HCT116 (cell line): ENCODE measurements around the gene PRSS2. TPM values are rescaled to one million over a fixed set of nuclear protein-coding genes. Genes with fewer than 3 reads are reported as not detected.

ENCODE experiments used
- ATAC-seq: fragments of 200-7000 bp; cut with Tn5 transposase; 2 replicates; pipeline ENCODE4 v1.9.1; 2020; ENCODE audit warnings: mild to moderate bottlenecking, moderate library complexity
- BruUV-seq: library from RNA; stranded (reverse); fragments of 400-500 nt; replicated peaks from 2 replicates; lab custom pipeline; 2021; lab: Mats Ljungman, UMichigan
- CTCF ChIA-PET: fragments of 300-600 bp; sonication (Branson Sonifier 250); formaldehyde crosslinking; loops from one replicate; lab custom pipeline; 2021; ENCODE audit warnings: antibody characterized with exemption; lab: Charles Lee
- POLR2A ChIA-PET: fragments of 300-600, 350-600 bp; sonication (Branson Sonifier 250); formaldehyde crosslinking; loops from one replicate; lab custom pipeline; 2021; ENCODE audit warnings: antibody characterized with exemption; lab: Charles Lee
- RAD21 ChIA-PET, 2 experiments: fragments of 300-600 bp; sonication (Branson Sonifier 250); formaldehyde crosslinking; loops; one replicate each; lab custom pipeline; 2023; ENCODE audit warnings: low total read pairs in 2 of 2; ENCODE audit not compliant: uncharacterized antibody in 2 of 2, unreplicated experiment in 2 of 2, low non-redundant PET in 1 of 2; lab: Charles Lee
- DNase-seq: peaks from one replicate; pipeline ENCODE4 v3.0.0-alpha.2; 2010; ENCODE audit warnings: low read depth, low spot score
- H2AFZ ChIP-seq: fragments of 200-600 bp; shearing (Covaris generic), sonication (generic); 2 replicates; pipeline ENCODE4 v1.6.1; 2017; ENCODE audit warnings: low read depth, mixed run types, mixed read lengths, antibody characterized with exemption, low read length; ENCODE audit not compliant: poor library complexity, severe bottlenecking
- H3K27ac ChIP-seq: 2 replicates; pipeline ENCODE4 v1.5.1; 2012; ENCODE audit warnings: low read depth, low read length
- H3K27me3 ChIP-seq: fragments of 200-600 bp; sonication (generic); 2 replicates; pipeline ENCODE4 v1.6.1; 2016; ENCODE audit warnings: mixed run types, low read length, mixed read lengths; ENCODE audit not compliant: insufficient read depth
- H3K36me3 ChIP-seq, 2 experiments: fragments of 200-500 bp in 1 of 2; fragments of 200-600 bp in 1 of 2; sonication (Bioruptor generic) in 1 of 2; sonication (generic) in 1 of 2; 2 replicates each; pipeline versions ENCODE4 v1.5.1 to v1.6.1; 2014 to 2016; ENCODE audit warnings: low read length in 2 of 2, inconsistent platforms in 1 of 2, mixed read lengths in 1 of 2, mixed run types in 1 of 2; ENCODE audit not compliant: insufficient read depth in 2 of 2, control insufficient read depth in 1 of 2
- H3K4me1 ChIP-seq, 2 experiments: fragments of 200-600 bp in 1 of 2; sonication (generic) in 1 of 2; 2 replicates each; pipeline versions ENCODE4 v1.5.1 to v1.6.1; 2012 to 2017; ENCODE audit warnings: low read length in 2 of 2, inconsistent platforms in 1 of 2, mild to moderate bottlenecking in 1 of 2, mixed read lengths in 1 of 2, mixed run types in 1 of 2, moderate library complexity in 1 of 2; ENCODE audit not compliant: insufficient read depth in 2 of 2, control insufficient read depth in 1 of 2
- H3K4me2 ChIP-seq: fragments of 200-600 bp; sonication (generic); 2 replicates; pipeline ENCODE4 v1.6.1; 2017; ENCODE audit warnings: mixed run types, low read length, mixed read lengths
- H3K4me3 ChIP-seq, 2 experiments: fragments of 200-600 bp in 1 of 2; sonication (generic) in 1 of 2; replicated peaks in 1 of 2; 2 replicates each; pipeline ENCODE4 v1.5.1; 2011 to 2016; ENCODE audit warnings: low read length in 2 of 2, control low read depth in 1 of 2, low read depth in 1 of 2, mild to moderate bottlenecking in 1 of 2, mixed read lengths in 1 of 2, mixed run types in 1 of 2
- H3K79me2 ChIP-seq: fragments of 200-600 bp; sonication (generic); 2 replicates; pipeline ENCODE4 v1.6.1; 2017; ENCODE audit warnings: mild to moderate bottlenecking, mixed run types, low read length, moderate library complexity, mixed read lengths; ENCODE audit not compliant: insufficient read depth
- H3K9ac ChIP-seq: fragments of 200-600 bp; sonication (generic); 2 replicates; pipeline ENCODE4 v1.6.1; 2016; ENCODE audit warnings: low read length, mixed read lengths
- H3K9me2 ChIP-seq: fragments of 200-600 bp; sonication (generic), shearing (Covaris generic); 2 replicates; pipeline ENCODE4 v1.6.1; 2017; ENCODE audit warnings: mixed run types, mild to moderate bottlenecking, moderate library complexity; ENCODE audit not compliant: insufficient read depth
- H3K9me3 ChIP-seq, 2 experiments: fragments of 200-500 bp in 1 of 2; fragments of 200-600 bp in 1 of 2; sonication (Bioruptor generic) in 1 of 2; sonication (generic) in 1 of 2; 2 replicates each; pipeline ENCODE4 v1.6.1; 2014 to 2017; ENCODE audit warnings: low read length in 2 of 2, mixed read lengths in 2 of 2, inconsistent platforms in 1 of 2, low read depth in 1 of 2, mild to moderate bottlenecking in 1 of 2, mixed run types in 1 of 2, moderate library complexity in 1 of 2; ENCODE audit not compliant: control insufficient read depth in 1 of 2, insufficient read depth in 1 of 2
- H4K20me1 ChIP-seq: fragments of 200-600 bp; sonication (generic), shearing (Covaris generic); 2 replicates; pipeline ENCODE4 v1.6.1; 2017; ENCODE audit warnings: mixed run types, mild to moderate bottlenecking, moderate library complexity; ENCODE audit not compliant: insufficient read depth
- ATF3 ChIP-seq: IDR thresholded peaks from 2 replicates; pipeline ENCODE4 v1.6.1; 2012
- EGR1 ChIP-seq: IDR thresholded peaks from 2 replicates; pipeline ENCODE4 v1.6.1; 2012; ENCODE audit warnings: low read depth
- EZH2phosphoT487 ChIP-seq: fragments of 200-600 bp; IDR thresholded peaks from 2 replicates; pipeline ENCODE4 v1.6.1; 2018; ENCODE audit warnings: antibody characterized with exemption, borderline replicate concordance
- FOSL1 ChIP-seq: IDR thresholded peaks from 2 replicates; pipeline ENCODE4 v1.6.1; 2012; ENCODE audit warnings: low read depth
- SRF ChIP-seq: IDR thresholded peaks from 2 replicates; pipeline ENCODE4 v1.6.1; 2012; ENCODE audit warnings: low read depth
- TCF7L2 ChIP-seq: IDR thresholded peaks from 2 replicates; pipeline ENCODE4 v1.7.0; 2011; ENCODE audit warnings: borderline replicate concordance, inconsistent platforms; ENCODE audit not compliant: insufficient read depth, insufficient read length; ENCODE audit errors: extremely low read depth
- ZBTB33 ChIP-seq: IDR thresholded peaks from 2 replicates; pipeline ENCODE4 v1.6.1; 2011; ENCODE audit warnings: mild to moderate bottlenecking, low read length, moderate library complexity; ENCODE audit not compliant: insufficient replicate concordance; ENCODE audit errors: extremely low read depth
- ZNF274 ChIP-seq: fragments of 200-500 bp; sonication (Bioruptor generic); IDR thresholded peaks from 2 replicates; pipeline ENCODE4 v1.6.1; 2014; ENCODE audit warnings: mild to moderate bottlenecking, low read depth, low read length, inconsistent platforms
- intact Hi-C: fragments of 100-400 bp; cut with micrococcal nuclease; formaldehyde crosslinking; loops from 2 replicates; pipeline ENCODE4 v1.10.0; 2022
- total RNA-seq: library from RNA; stranded (reverse); gene quantifications from one replicate; pipeline ENCODE4 v1.2.1, GENCODE V29; 2021; ENCODE audit not compliant: unreplicated experiment

PRSS2 gene
- total RNA-seq, 1 experiment from 2014 or later = 36.8 TPM

- ChIA-PET RAD21 (no interaction called here), POLR2A (no interaction called here), CTCF (interaction anchor here (0.7 to 1.8 kb wide), 4 partner anchors 10 to 190 kb away, joined by 3 to 8 read pairs (median 3); no protein-coding TSS in a partner anchor)
- Histone ChIP-seq H3K4me1 (no peaks in the 10 kb centered on the region), H2AFZ (no peak overlapping the region), H3K4me2 (no peak overlapping the region), H3K27me3 (no peaks in the 10 kb centered on the region), H3K9me2 (no peaks in the 10 kb centered on the region), H3K4me3 (no peak overlapping the region), H3K9me3 (no peaks in the 10 kb centered on the region), H3K36me3 (no peaks in the 10 kb centered on the region), H3K27ac (no peak overlapping the region), H3K79me2 (no peaks in the 10 kb centered on the region), H4K20me1 (no peaks in the 10 kb centered on the region), H3K9ac (no peak overlapping the region)
- no TSS peak for BruUV-seq
- no peak for DNase-seq
- intact Hi-C loops = no loop called here
- no peak for ATAC-seq
- no peak for TF ChIP-seq EZH2phosphoT487
- no peak for TF ChIP-seq FOSL1
- TF ChIP-seq TCF7L2 = no peak
Observed at GRCh38 chr7:142793156-142793555, 22.4 kb downstream of the PRSS2 start.

- ChIA-PET RAD21 (no interaction called here), POLR2A (no interaction called here)
- intact Hi-C loops = no loop called here
- Histone ChIP-seq H3K27ac (no peak overlapping the region), H3K4me3 (no peak overlapping the region), H3K4me1 (no peaks in the 10 kb centered on the region), H2AFZ (no peak overlapping the region), H3K36me3 (no peaks in the 10 kb centered on the region), H3K27me3 (no peaks in the 10 kb centered on the region), H3K9me3 (no peaks in the 10 kb centered on the region), H3K79me2 (no peaks in the 10 kb centered on the region), H3K9me2 (no peaks in the 10 kb centered on the region)
- BruUV-seq = no TSS peak
- DNase-seq (no peak), ATAC-seq (no peak)
- no peak for TF ChIP-seq ZNF274
- no peak for TF ChIP-seq ATF3
- no peak for TF ChIP-seq SRF
- no peak for TF ChIP-seq EGR1
- no peak for TF ChIP-seq ZBTB33
- no peak for TF ChIP-seq EZH2phosphoT487
- TF ChIP-seq, all 23 proteins: peak for 0
- H4K20me1 ChIP-seq = no peaks in the 10 kb centered on the region
- no peak overlapping the region for H3K4me2 ChIP-seq
- CTCF ChIA-PET = no interaction called here
- H3K9ac ChIP-seq = no peak overlapping the region
Observed at GRCh38 chr7:142795339-142795863, 24.6 kb downstream of the PRSS2 start.
